Measurements from ENCODE around the gene OR2T6. TPM values are rescaled to one million over a fixed set of nuclear protein-coding genes. Genes with fewer than 3 reads are reported as not detected.

OR2T6 gene, protein sequence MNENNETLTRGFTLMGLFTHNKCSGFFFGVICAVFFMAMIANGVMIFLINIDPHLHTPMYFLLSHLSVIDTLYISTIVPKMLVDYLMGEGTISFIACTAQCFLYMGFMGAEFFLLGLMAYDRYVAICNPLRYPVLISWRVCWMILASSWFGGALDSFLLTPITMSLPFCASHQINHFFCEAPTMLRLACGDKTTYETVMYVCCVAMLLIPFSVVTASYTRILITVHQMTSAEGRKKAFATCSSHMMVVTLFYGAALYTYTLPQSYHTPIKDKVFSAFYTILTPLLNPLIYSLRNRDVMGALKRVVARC
- total RNA-seq (2014; rRNA removed; shearing (Covaris generic)) (not detected in 2 replicates), polyA plus RNA-seq (2016; fragmentation: Nextera tagmentation; extraction: Ambion mirVana) (not detected in 2 replicates)

DNA sequence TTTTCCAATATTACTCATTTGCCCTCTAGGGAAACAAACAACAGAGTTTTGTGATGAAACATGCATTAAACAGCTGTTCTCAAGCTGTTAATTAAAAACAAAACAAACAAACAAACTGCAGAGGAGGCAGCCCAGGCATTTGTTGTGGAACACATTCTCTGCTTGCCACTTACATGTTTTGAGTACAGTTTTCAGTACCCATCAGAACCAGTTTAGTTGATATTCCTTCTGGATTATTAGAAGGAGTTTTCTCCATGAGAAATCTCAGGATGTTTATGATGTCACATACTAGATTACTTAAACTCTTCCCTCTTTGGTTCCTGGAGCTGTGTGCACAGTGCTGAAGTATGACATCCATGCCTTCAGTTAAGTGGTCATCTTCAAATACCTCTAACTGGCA is at the start of gene OR2T6:
OR2T6 (plus strand) TSS at position 301 of the 400 bp plus-strand sequence. CDS start 11,863 bp downstream, outside the sequence.
- Histone ChIP-seq H3K9me2 (ENCODE audit: insufficient read depth) (no peaks in the 10 kb centered on the region), H3K9me3 (ENCODE audit: low read depth) (no peaks in the 10 kb centered on the region), H3K27me3 (replicated peaks; ENCODE audit: insufficient read depth) (no peaks in the 10 kb centered on the region), H4K20me1 (ENCODE audit: insufficient read depth) (no peaks in the 10 kb centered on the region), H3K4me2 (ENCODE audit: unreplicated experiment) (no peak within 1 kb of the TSS), H3K79me2 (ENCODE audit: insufficient read depth) (no peaks in the 10 kb centered on the region), H2AFZ (no peak within 1 kb of the TSS), H3F3A (ENCODE audit: insufficient read depth) (no peaks in the 10 kb centered on the region), H3K4me3 (no peak within 1 kb of the TSS), H3K9ac (no peak within 1 kb of the TSS), H3K36me3 (ENCODE audit: low read depth) (no peaks in the 10 kb centered on the region), H3K4me1 (ENCODE audit: insufficient read depth) (no peaks in the 10 kb centered on the region), H3K27ac (no peak within 1 kb of the TSS)
- no peak for DNase-seq
- TF ChIP-seq EZH2phosphoT487 (IDR thresholded peaks at IDR 0.05; ENCODE audit: insufficient read depth, low read depth) (no peak), EZH2 (IDR thresholded peaks at IDR 0.05; ENCODE audit: insufficient read depth, poor library complexity, severe bottlenecking) (no peak)
- in situ Hi-C loops (cut with MboI): no loop called here

DNA sequence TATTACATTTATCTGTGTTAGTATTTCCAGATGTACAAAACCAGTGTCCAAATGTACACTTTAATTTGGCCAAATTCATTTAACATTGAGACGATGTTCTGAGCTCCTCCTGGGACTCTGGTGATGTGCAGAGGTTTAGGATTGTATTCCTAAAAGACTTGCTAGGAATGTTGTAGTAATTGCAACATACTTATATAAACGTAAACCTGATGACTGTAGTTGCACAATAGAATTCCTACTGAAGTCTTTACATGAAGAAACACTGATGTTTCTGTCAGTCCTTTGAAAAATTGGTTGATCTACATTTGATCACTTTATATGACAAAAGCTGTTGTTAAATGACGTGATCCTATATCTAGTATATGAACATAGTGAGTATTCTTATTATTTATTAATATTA is 32.1 kb upstream of the OR2T6 start:
- TF ChIP-seq EZH2 (IDR thresholded peaks at IDR 0.05; ENCODE audit: insufficient read depth, poor library complexity, severe bottlenecking) (no peak), EZH2phosphoT487 (IDR thresholded peaks at IDR 0.05; ENCODE audit: insufficient read depth, low read depth) (no peak)
- Histone ChIP-seq H3K36me3 (ENCODE audit: low read depth) (no peaks in the 10 kb centered on the region), H3F3A (ENCODE audit: insufficient read depth) (no peaks in the 10 kb centered on the region), H3K27ac (no peak overlapping the region), H3K9me3 (ENCODE audit: low read depth) (no peaks in the 10 kb centered on the region), H3K9ac (no peak overlapping the region), H3K27me3 (replicated peaks; ENCODE audit: insufficient read depth) (no peaks in the 10 kb centered on the region), H4K20me1 (ENCODE audit: insufficient read depth) (no peaks in the 10 kb centered on the region), H2AFZ (no peak overlapping the region), H3K4me3 (no peak overlapping the region), H3K9me2 (ENCODE audit: insufficient read depth) (no peaks in the 10 kb centered on the region), H3K79me2 (ENCODE audit: insufficient read depth) (no peaks in the 10 kb centered on the region), H3K4me1 (ENCODE audit: insufficient read depth) (no peaks in the 10 kb centered on the region), H3K4me2 (ENCODE audit: unreplicated experiment) (no peak overlapping the region)
- DNase-seq: no peak
- WGBS, 2 experiments (ENCODE audit: low coverage in 1 of 2, low lambda C conversion rate in 2 of 2, missing lambda C conversion rate in 2 of 2): 3 to 6% methylated on average over 3 of the region's 3 CpGs
- in situ Hi-C loops (cut with MboI): no loop called here

DNA sequence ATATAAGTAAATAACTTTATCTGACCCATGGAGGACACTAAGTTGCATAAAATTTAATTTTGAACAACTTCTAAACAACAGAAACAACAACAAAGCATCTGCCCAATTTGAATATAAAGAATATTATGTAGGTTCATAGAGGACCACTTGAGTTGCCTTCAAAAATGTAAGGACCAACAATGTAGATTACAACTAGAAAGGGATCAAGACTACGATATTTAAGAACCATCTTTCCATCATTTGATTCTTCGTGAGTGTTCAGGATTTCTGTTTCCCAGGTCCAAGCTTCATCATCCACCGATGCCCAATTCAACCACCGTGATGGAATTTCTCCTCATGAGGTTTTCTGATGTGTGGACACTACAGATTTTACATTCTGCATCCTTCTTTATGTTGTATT is 27.1 kb upstream of the OR2T6 start, which contains the start of gene OR14C36:
OR14C36 (plus strand) TSS at position 301 of the 400 bp plus-strand sequence; CDS start at position 301, 0 bp downstream.
- Histone ChIP-seq H3K27me3 (replicated peaks; ENCODE audit: insufficient read depth) (no peaks in the 10 kb centered on the region), H3K9me2 (ENCODE audit: insufficient read depth) (no peaks in the 10 kb centered on the region), H4K20me1 (ENCODE audit: insufficient read depth) (no peaks in the 10 kb centered on the region), H3K9ac (no peak within 1 kb of the TSS), H3K4me3 (no peak within 1 kb of the TSS), H3K9me3 (ENCODE audit: low read depth) (no peaks in the 10 kb centered on the region), H3K27ac (no peak within 1 kb of the TSS), H3K4me1 (ENCODE audit: insufficient read depth) (no peaks in the 10 kb centered on the region), H3K36me3 (ENCODE audit: low read depth) (no peaks in the 10 kb centered on the region), H3F3A (ENCODE audit: insufficient read depth) (no peaks in the 10 kb centered on the region), H3K79me2 (ENCODE audit: insufficient read depth) (no peaks in the 10 kb centered on the region), H2AFZ (no peak within 1 kb of the TSS), H3K4me2 (ENCODE audit: unreplicated experiment) (no peak within 1 kb of the TSS)
- in situ Hi-C loops (cut with MboI): no loop called here
- 18 to 20% methylated on average over 4 of the region's 4 CpGs for WGBS, 2 experiments (ENCODE audit: low coverage in 1 of 2, low lambda C conversion rate in 2 of 2, missing lambda C conversion rate in 2 of 2)
- TF ChIP-seq EZH2phosphoT487 (IDR thresholded peaks at IDR 0.05; ENCODE audit: insufficient read depth, low read depth) (no peak), EZH2 (IDR thresholded peaks at IDR 0.05; ENCODE audit: insufficient read depth, poor library complexity, severe bottlenecking) (no peak)
- DNase-seq: no peak

DNA sequence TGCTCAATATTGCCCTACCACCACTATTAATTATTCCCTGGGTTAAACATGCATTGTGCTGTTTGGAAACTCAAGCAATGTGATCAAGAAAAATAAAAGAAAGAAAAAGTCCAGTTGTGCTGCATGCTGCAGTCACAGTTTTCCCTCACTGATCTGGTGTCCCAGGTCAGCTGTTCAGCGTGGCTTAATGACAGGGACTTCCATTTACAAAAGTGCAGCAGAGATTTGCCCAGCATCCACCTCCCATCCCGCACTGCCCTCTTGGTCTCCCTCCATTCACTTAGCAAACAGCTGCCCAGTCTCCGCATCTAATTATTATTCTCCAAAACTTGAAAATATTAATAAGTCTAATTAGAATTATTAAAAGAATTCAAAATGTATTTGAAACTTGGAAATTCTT is 16.1 kb upstream of the OR2T6 start:
- Histone ChIP-seq H3K36me3 (ENCODE audit: low read depth) (no peaks in the 10 kb centered on the region), H3K9me2 (ENCODE audit: insufficient read depth) (no peaks in the 10 kb centered on the region), H3K4me2 (ENCODE audit: unreplicated experiment) (no peak overlapping the region), H3K27ac (no peak overlapping the region), H3K79me2 (ENCODE audit: insufficient read depth) (no peaks in the 10 kb centered on the region), H3K4me1 (ENCODE audit: insufficient read depth) (no peaks in the 10 kb centered on the region), H3K9ac (no peak overlapping the region), H2AFZ (no peak overlapping the region), H3K9me3 (ENCODE audit: low read depth) (no peaks in the 10 kb centered on the region), H3K4me3 (no peak overlapping the region), H3K27me3 (replicated peaks; ENCODE audit: insufficient read depth) (no peaks in the 10 kb centered on the region), H3F3A (ENCODE audit: insufficient read depth) (no peaks in the 10 kb centered on the region), H4K20me1 (ENCODE audit: insufficient read depth) (no peaks in the 10 kb centered on the region)
- WGBS, 2 experiments (ENCODE audit: low coverage in 1 of 2, low lambda C conversion rate in 2 of 2, missing lambda C conversion rate in 2 of 2): 26% methylated on average over 3 of the region's 3 CpGs
- no peak for DNase-seq
- TF ChIP-seq EZH2phosphoT487 (IDR thresholded peaks at IDR 0.05; ENCODE audit: insufficient read depth, low read depth): no peak
- in situ Hi-C loops (cut with MboI): no loop called here
